SK-N-SH (cell line): ENCODE measurements around the gene STK38.

Source experiments
- EZH2phosphoT487 ChIP-seq: fragments of 200-600 bp; sonication (generic); IDR thresholded peaks from 2 replicates; pipeline ENCODE4 v1.6.1; 2017; ENCODE audit warnings: low read depth, mixed run types, mild to moderate bottlenecking, antibody characterized with exemption, moderate library complexity, borderline replicate concordance
- FOXJ3 ChIP-seq: sonication (generic); formaldehyde crosslinking; IDR thresholded peaks from 2 replicates; pipeline ENCODE4 v1.5.1; 2020; ENCODE audit warnings: mild to moderate bottlenecking, missing genetic modification reagents
- MXI1 ChIP-seq: IDR thresholded peaks from 2 replicates; pipeline ENCODE4 v1.6.1; 2012; ENCODE audit warnings: mild to moderate bottlenecking, low read depth, low read length, improper control_type of control experiment
- NFIC ChIP-seq: IDR thresholded peaks from 2 replicates; pipeline ENCODE4 v1.4.0; 2012; ENCODE audit warnings: borderline replicate concordance
- POLR2AphosphoS5 ChIP-seq: IDR thresholded peaks from 2 replicates; pipeline ENCODE4 v1.6.1; 2012; ENCODE audit warnings: low read depth, low read length

- no peak for TF ChIP-seq NFIC
- TF ChIP-seq POLR2AphosphoS5, result no peak
- TF ChIP-seq EZH2phosphoT487, result no peak
- TF ChIP-seq FOXJ3 (CRISPR knock-in tag), result no peak
- TF ChIP-seq MXI1, result no peak
Observed at GRCh38 chr6:36571122-36572043, 24.1 kb upstream of the STK38 start.
